ENCODE measurements around the gene NPIPA8. TPM values are rescaled to one million over a fixed set of nuclear protein-coding genes. Genes with fewer than 3 reads are reported as not detected.
"Not testable (repeated sequence)": the region's sequence is repeated elsewhere in the genome, so short reads cannot be mapped to it uniquely, and the experiment has no call there.

Gene NPIPA8
- polyA plus RNA-seq, 1 donor: 1.6 TPM

DNA sequence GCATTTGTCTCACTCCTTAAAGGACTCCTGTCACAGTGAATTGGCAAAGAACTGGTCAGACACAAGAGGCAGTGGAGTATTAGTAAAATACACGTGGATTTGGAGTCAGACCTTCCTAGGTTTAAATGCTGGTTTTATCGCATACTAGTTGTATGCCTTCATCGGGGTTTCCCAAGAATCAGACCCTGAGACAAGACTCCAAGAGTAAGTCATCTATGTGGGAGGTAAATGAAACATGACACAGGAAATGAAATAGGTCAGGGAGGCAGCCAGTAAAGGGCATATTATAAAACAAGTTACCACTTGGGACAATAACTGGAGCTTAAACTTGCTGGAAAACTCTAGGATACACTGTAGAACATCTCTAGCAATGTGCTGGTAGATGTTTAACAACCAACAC is 59.8 kb downstream of the NPIPA8 start:
- not testable (repeated sequence) for DNase-seq

DNA sequence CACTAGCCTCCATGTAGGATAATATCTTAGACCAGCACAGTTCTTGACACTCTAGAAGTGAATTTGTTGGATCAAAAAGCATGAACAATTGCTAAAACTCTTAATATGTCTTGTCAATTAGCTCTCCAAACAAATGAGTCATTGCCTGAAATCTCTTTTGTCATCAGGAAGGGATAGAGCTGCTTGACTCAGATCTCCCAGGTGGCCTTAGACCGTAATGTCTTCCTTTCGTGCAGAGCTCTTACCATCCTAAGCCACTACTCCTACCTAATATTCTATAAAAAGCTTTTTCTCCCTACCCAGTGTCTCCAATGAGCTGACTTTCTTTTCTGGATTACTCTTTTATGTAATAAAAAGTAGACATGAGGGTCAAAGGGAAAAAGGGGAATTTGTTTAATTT is 66.4 kb downstream of the NPIPA8 start:
- DNase-seq: not testable (repeated sequence)

Other genes with a start within 250 kb of the NPIPA8 start
- gene NOMO2, start 225.4 kb upstream of the NPIPA8 start, polyA plus RNA-seq (ENCODE audit: insufficient read length): 71.0 TPM